ENCODE measurements around the gene AMZ1.
"Not testable (repeated sequence)": the region's sequence is repeated elsewhere in the genome, so short reads cannot be mapped to it uniquely, and the experiment has no call there.

The AMZ1 gene

DNA sequence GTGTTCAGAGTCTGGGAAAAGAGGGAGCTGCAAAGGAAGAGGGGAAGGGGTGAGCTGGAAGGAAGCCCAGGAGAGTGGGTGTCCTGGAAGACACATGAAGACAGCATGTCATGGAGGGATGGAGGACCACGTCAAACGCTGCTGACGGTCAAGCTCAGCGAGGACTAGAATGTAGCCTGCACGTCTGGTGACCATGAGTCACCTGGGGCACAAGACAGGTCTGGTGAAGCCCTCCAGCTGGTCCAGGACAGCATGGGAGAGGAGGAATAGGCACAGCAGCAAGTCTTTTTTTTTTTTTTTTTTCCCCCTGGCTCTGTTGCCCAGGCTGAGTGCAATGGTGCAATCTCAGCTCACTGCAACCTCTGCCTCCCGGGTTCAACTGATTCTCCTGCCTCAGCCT lies 19.6 kb upstream of the AMZ1 start:
- DNase-seq (ENCODE audit: low read depth in 2 of 2): no peak

- DNase-seq (ENCODE audit: low read depth in 2 of 2): no peak
These were observed 17.8 kb upstream of the AMZ1 start for GRCh38 chr7:2670171-2670570.

DNA sequence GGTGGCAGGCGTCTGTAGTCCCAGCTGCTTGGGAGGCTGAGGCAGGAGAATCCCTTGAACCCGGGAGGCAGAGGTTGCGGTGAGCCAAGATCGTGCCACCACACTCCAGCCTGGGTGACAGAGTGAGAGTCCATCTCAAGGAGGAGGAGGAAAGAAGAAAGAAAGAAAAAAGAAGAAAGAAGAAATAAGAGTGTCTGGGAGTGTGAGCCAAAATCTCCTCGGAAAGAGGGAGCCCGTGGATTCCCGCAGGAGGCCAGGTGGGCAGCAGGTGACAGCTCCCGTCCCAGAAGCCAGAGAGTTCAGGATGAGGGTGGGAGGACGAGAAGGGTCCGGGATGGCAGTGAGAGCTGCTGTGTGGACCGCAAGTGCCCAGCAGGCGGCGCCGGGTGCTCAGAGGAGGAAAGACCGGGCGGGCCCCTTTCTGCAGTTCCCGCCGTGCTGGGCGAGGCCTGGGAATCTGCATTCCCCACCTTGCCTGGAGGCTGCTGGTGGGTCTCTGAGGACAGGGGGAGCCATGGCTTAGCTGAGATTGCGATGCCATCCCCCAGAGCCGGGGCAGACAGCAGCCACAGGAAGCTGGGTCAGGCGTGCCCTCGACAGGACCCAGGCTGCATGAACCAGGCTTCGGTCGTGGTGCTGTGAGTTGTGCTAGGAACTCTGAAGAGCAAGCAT lies 17.1 kb upstream of the AMZ1 start:
- DNase-seq (ENCODE audit: low read depth in 2 of 2): peak; percentile 21 to 50

DNA sequence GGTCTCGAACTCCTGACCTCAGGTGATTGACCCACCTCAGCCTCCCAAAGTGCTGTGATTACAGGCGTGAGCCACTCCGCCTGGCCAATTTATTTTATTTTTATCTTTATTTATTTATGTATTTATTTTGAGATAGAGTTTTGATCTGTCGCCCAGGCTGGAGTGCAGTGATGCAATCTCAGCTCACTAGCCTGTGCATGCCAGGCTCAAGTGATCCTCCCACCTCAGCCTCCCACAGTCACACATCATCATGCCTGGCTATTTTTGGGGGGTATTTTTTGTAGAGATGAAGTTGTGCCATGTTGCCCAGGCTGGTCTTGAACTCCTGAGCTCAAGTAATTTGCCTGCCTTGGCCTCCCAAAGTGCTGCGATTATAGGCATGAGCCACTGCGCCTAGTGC lies 14.8 kb upstream of the AMZ1 start:
- not testable (repeated sequence) for DNase-seq (ENCODE audit: low read depth in 2 of 2)

DNA sequence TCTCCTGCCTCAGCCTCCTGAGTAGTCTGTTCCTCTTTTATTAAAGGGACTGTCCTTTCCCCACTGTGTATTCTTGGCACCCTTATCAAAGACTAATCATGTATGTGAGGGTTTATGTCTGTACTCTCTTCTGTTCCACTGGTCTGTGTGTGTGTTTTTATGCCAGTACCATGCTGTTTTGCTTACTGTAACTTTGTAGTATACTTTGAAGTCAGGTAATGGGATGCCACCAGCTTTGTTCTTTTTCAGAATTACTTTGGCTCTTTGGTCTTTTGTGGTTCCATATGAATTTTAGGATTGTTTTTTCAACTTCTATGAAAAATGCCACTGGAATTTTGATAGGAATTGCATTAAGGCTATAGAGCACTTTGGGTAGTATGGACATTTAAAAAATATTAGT lies 14.1 kb upstream of the AMZ1 start:
- DNase-seq (ENCODE audit: low read depth in 2 of 2): no peak

DNA sequence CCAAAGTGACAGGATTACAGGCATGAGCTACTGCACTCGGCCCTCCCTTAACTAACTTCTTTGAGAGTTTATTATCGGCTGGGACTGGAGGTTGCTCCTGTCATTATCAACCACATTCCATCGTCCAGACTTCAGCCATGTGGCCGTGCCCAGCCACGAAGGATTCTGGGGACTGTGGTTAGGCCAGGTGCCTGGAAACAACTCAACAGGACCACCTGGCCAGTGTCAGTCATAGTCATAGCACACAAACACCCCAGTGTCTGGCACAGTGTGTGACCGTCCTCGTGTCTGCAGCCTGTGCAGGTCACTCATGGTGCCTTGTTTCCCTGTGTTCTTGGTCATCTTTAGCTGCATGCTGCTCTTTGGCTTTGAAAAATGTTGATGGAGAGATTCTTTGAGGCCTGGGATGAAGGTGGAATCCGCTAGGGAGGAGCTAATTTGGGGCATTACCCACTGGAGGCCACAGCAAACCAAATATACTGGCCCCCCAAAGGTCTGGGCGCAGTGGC lies 12.7 kb upstream of the AMZ1 start:
- DNase-seq (ENCODE audit: low read depth in 2 of 2): no peak

- DNase-seq (ENCODE audit: low read depth in 2 of 2): not testable (repeated sequence)
These were observed 11.4 kb upstream of the AMZ1 start for GRCh38 chr7:2676576-2676975.

DNA sequence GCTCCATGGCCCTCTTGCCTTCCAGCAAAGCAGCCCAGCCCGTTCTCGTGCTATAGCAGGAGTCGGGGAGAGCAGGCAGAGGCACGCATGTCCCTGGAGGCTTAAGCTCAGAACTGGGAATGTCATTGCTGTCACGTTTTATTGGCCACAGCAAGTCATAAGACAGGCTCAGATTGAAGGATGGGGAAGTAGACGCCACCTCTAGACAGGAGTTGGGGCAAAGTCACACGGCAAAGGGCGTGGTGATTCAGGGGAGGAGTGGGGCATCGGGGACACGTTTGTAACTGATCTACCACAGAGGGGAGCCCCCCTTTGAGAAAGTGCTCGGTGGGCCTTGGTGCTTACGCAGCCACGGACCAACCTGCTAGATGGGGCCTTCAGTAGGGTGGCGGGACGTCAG lies 9.5 kb upstream of the AMZ1 start:
- not testable (repeated sequence) for DNase-seq (ENCODE audit: low read depth in 2 of 2)

- not testable (repeated sequence) for DNase-seq (ENCODE audit: low read depth in 2 of 2)
These were observed 8.6 kb upstream of the AMZ1 start for GRCh38 chr7:2679135-2680127.

DNA sequence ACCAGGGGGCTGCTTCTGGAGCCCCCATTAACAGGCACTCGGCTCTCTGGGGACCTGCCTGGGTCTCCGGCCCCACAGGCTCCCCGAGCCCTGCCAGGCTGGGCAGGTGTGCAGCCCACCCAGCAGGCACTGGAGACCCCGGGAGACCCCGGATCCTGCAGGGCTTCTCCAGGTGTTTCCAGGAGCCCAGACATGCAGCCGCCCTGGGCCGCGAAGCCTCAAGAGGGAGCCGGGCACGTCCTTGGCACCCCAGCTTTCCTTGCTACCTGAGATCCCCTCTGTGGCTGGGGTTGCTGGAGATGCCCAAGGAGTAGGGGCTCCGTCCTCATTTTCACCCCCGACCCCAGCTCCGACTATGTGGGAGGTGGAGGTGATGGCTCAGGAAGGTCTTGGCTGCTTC lies 7.7 kb upstream of the AMZ1 start:
- no peak for DNase-seq (ENCODE audit: low read depth in 2 of 2)

GRCh38 chr7:2680792-2681490 lies 7.1 kb upstream of the AMZ1 start:
- DNase-seq (ENCODE audit: low read depth in 2 of 2): peak in 1 of 2 donors; percentile 22

- no peak for DNase-seq (ENCODE audit: low read depth in 2 of 2)
These were observed 5.8 kb upstream of the AMZ1 start for GRCh38 chr7:2681929-2682799.

GRCh38 chr7:2684501-2684900 lies 3.5 kb upstream of the AMZ1 start:
- no peak for DNase-seq (ENCODE audit: low read depth in 2 of 2)

GRCh38 chr7:2686101-2686500 lies 1.9 kb upstream of the AMZ1 start:
- DNase-seq (ENCODE audit: low read depth in 2 of 2): no peak

GRCh38 chr7:2687338-2687869 lies 598 bp upstream of the AMZ1 start:
- no peak for DNase-seq (ENCODE audit: low read depth in 2 of 2)

GRCh38 chr7:2688409-2689342 lies 674 bp downstream of the AMZ1 start:
- DNase-seq (ENCODE audit: low read depth in 2 of 2): no peak

DNA sequence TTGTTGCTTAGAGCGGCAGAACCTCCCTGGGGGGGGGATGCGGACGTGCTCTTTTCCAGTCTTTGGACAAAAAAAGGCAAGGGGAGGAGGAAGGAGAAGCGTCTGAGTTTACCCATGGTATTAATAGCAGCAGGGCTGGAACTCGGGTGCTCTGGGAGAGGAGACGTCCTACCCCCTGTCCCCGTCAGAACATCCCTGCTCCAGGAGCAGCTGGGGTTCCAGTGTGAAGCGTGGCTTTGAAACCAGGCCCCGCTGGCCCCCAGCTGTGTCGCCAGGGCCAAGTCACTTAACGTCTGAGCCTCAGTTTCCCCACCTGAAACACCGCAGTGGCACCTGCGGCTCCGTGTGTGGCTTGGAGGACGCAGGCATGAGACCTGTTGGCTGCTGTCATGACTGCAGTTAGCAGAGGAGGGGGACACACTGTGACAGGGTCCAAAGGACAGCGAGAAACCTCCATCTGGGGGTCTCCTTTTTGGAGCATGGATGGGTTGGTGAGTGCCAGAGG lies 1.4 kb downstream of the AMZ1 start:
- DNase-seq (ENCODE audit: low read depth in 2 of 2): no peak

DNA sequence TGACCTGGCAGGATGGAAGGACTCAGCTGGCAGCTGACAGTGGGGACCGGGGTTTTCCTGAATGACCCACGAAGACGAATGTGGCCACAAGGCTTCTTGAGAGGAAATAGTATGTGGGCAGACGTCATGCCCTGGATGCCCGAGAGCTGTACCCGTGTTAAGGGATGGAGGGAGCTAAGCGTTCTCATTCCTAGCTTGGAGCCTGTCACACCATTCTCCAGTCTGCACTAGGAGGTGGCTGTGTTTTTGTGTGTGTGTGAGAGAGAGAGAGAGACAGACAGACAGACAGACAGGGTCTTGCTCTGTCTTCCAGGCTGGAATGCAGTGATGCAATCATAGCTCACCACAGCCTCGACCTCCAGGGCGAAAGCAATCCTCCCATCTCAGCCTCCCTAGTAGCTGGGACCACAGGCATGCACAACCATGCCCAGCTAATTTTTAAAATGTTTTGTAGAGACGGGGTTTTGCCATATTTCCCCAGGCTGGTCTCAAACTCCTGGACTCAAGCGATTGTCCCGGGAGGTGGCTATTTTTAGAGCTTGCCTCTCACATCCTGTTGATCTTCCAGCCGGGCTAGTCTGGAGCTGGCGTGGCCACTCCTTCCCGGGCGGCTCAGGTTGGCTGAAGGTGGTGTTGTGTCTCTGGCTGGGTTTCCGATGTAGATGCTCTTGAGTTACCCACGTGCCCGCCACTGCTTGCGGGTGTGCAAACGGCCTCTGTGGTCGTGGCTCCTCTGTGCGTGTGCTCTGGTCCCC lies 2.1 kb downstream of the AMZ1 start:
- DNase-seq (ENCODE audit: low read depth in 2 of 2): no peak
